GM21447 (cell line): ENCODE data around the gene CREBRF.
"Not testable (repeated sequence)": the region's sequence is repeated elsewhere in the genome, so short reads cannot be mapped to it uniquely, and the experiment has no call there.

ENCODE experiments used
- ATAC-seq: cut with Tn5 transposase; IDR thresholded peaks from one replicate; pipeline ENCODE4 v1.9.1; 2021; ENCODE audit not compliant: unreplicated experiment

CREBRF gene

GRCh38 chr5:173075970-173076369 is 19.8 kb downstream of the CREBRF start:
- ATAC-seq = no peak

GRCh38 chr5:173076471-173076870 is 20.3 kb downstream of the CREBRF start:
- ATAC-seq = not testable (repeated sequence)

- ATAC-seq = no peak
Observed at GRCh38 chr5:173078878-173079277, 22.7 kb downstream of the CREBRF start.

- no peak for ATAC-seq
Observed at GRCh38 chr5:173089581-173089980, 33.4 kb downstream of the CREBRF start.

- ATAC-seq = no peak
Observed at GRCh38 chr5:173090639-173091038, 34.5 kb downstream of the CREBRF start.

GRCh38 chr5:173091981-173092380 is 35.8 kb downstream of the CREBRF start:
- no peak for ATAC-seq

GRCh38 chr5:173093606-173094005 is 37.5 kb downstream of the CREBRF start:
- no peak for ATAC-seq

- ATAC-seq = no peak
Observed at GRCh38 chr5:173094012-173094661, 38.0 kb downstream of the CREBRF start.

GRCh38 chr5:173098787-173099186 is 42.6 kb downstream of the CREBRF start:
- no peak for ATAC-seq

GRCh38 chr5:173099461-173099860 is 43.3 kb downstream of the CREBRF start:
- ATAC-seq = no peak

GRCh38 chr5:173101245-173101644 is 45.1 kb downstream of the CREBRF start:
- no peak for ATAC-seq

- ATAC-seq = no peak
Observed at GRCh38 chr5:173103411-173103810, 47.3 kb downstream of the CREBRF start.

- no peak for ATAC-seq
Observed at GRCh38 chr5:173108914-173109313, 52.8 kb downstream of the CREBRF start.

- ATAC-seq = no peak
Observed at GRCh38 chr5:173114536-173114935, 58.4 kb downstream of the CREBRF start.

GRCh38 chr5:173119719-173120118 is 63.6 kb downstream of the CREBRF start:
- no peak for ATAC-seq

- ATAC-seq = no peak
Observed at GRCh38 chr5:173123416-173123815, 67.3 kb downstream of the CREBRF start.

GRCh38 chr5:173132166-173132565 is 76.0 kb downstream of the CREBRF start:
- ATAC-seq = not testable (repeated sequence)

- no peak for ATAC-seq
Observed at GRCh38 chr5:173138707-173139106, 82.6 kb downstream of the CREBRF start.

- ATAC-seq = no peak
Observed at GRCh38 chr5:173139631-173140030, 83.5 kb downstream of the CREBRF start.

- ATAC-seq = no peak
Observed at GRCh38 chr5:173140769-173141168, 84.6 kb downstream of the CREBRF start.

- no peak for ATAC-seq
Observed at GRCh38 chr5:173143567-173143966, 87.4 kb downstream of the CREBRF start.

GRCh38 chr5:173144200-173145176 is 88.3 kb downstream of the CREBRF start, which contains the start of gene BNIP1:
TSS of gene BNIP1 (plus strand) at chr5:173144531. CDS start at chr5:173144546, 15 bp downstream.
- ATAC-seq = peak; percentile 88
